Mucosa of descending colon (tissue), 3 donors: ENCODE data around the gene C1QB. TPM values are rescaled to one million over a fixed set of nuclear protein-coding genes. Genes with fewer than 3 reads are reported as not detected.
"Not testable (repeated sequence)": the region's sequence is repeated elsewhere in the genome, so short reads cannot be mapped to it uniquely, and the experiment has no call there.

Source experiments
- ATAC-seq: fragments of 200-7000 bp; cut with Tn5 transposase; one replicate; pipeline ENCODE4 v1.9.1; 2020; ENCODE audit warnings: mild to moderate bottlenecking, moderate library complexity
- DNase-seq, 3 donors: peaks; one replicate each; pipeline ENCODE4 v3.0.0-alpha.2; 2020
- H3K36me3 ChIP-seq: fragments of 200-600 bp; one replicate; pipeline ENCODE4 v1.8.0; 2021; ENCODE audit warnings: low read depth, mild to moderate bottlenecking
- H3K4me1 ChIP-seq: fragments of 200-600 bp; one replicate; pipeline ENCODE4 v1.8.0; 2021; ENCODE audit warnings: low read depth, mild to moderate bottlenecking
- H3K4me3 ChIP-seq: fragments of 200-600 bp; one replicate; pipeline ENCODE4 v1.8.0; 2021; ENCODE audit warnings: mild to moderate bottlenecking
- H3K9me3 ChIP-seq: fragments of 200-600 bp; one replicate; pipeline ENCODE4 v1.8.0; 2021; ENCODE audit warnings: mild to moderate bottlenecking
- CTCF ChIP-seq: fragments of 200-600 bp; IDR thresholded peaks from one replicate; pipeline ENCODE4 v1.8.0; 2022; ENCODE audit warnings: antibody characterized with exemption, mild to moderate bottlenecking
- intact Hi-C, 2 donors: fragments of 100-400 bp; cut with DNase I in 1 of 2; cut with micrococcal nuclease in 1 of 2; formaldehyde crosslinking; loops; one replicate each; pipeline versions ENCODE4 v1.11.0 to v1.11.1; 2022; cut with DNase I, micrococcal nuclease
- total RNA-seq, 3 donors: library from RNA; stranded (reverse); fragmentation: NEBNext Ultra II Directional in 2 of 3; extraction: Animal tissue kit (Norgen Biotek cat#: 25700) in 2 of 3; gene quantifications; one replicate each; pipeline versions ENCODE4 v1.2.1 to v1.2.4, GENCODE V29; 2021 to 2023
- donor health status: DM: no; HTN: no; CAD: no; lungs with moderate emphysema.
- donor health status: DM: no; HTN: no; CAD: no.
- donor health status: DM: no; HTN: yes; CAD: no.

The C1QB gene
- total RNA-seq, 3 donors from 2014 or later, result 36.9 to 217 (median 215) TPM

- intact Hi-C loops, result no loop called here
- Histone ChIP-seq H3K4me1 (no peaks in the 10 kb centered on the region), H3K36me3 (no peaks in the 10 kb centered on the region), H3K4me3 (no peak overlapping the region), H3K9me3 (no peaks in the 10 kb centered on the region)
- TF ChIP-seq CTCF, result no peak
- no peak for ATAC-seq
- DNase-seq, result no peak
Measured at GRCh38 chr1:22674410-22674749, 21.3 kb downstream of the C1QB start.

- H3K4me1 ChIP-seq, H3K9me3 ChIP-seq, ATAC-seq, intact Hi-C loops, H3K4me3 ChIP-seq, DNase-seq, H3K36me3 ChIP-seq: not testable (repeated sequence)
Measured at GRCh38 chr1:22676151-22676550, 23.1 kb downstream of the C1QB start.

GRCh38 chr1:22676916-22677583, 24.0 kb downstream of the C1QB start:
- intact Hi-C loops, result no loop called here
- TF ChIP-seq CTCF, result no peak
- Histone ChIP-seq H3K4me3 (no peak overlapping the region), H3K9me3 (no peaks in the 10 kb centered on the region), H3K36me3 (no peaks in the 10 kb centered on the region), H3K4me1 (no peaks in the 10 kb centered on the region)
- ATAC-seq (peak; percentile 54), DNase-seq (peak in 1 of 3 donors; percentile 51)

- intact Hi-C loops, result no loop called here
- ATAC-seq (no peak), DNase-seq (no peak)
- Histone ChIP-seq H3K4me1 (no peaks in the 10 kb centered on the region), H3K4me3 (no peak overlapping the region), H3K36me3 (no peaks in the 10 kb centered on the region), H3K9me3 (no peaks in the 10 kb centered on the region)
- no peak for TF ChIP-seq CTCF
Measured at GRCh38 chr1:22677931-22678896, 25.2 kb downstream of the C1QB start.

GRCh38 chr1:22680726-22681125, 27.7 kb downstream of the C1QB start:
- ATAC-seq (peak; percentile 79), DNase-seq (peak; percentile 72 to 76 (median 72))
- H3K4me3 ChIP-seq, result no peak overlapping the region
- no peaks in the 10 kb centered on the region for H3K4me1 ChIP-seq
- no peak for TF ChIP-seq CTCF
- no peaks in the 10 kb centered on the region for H3K36me3 ChIP-seq
- H3K9me3 ChIP-seq, result no peaks in the 10 kb centered on the region
- intact Hi-C loops, result no loop called here
